GM19452 (cell line): Measurements from ENCODE around the gene PCCB.
"Not testable (repeated sequence)": the region's sequence is repeated elsewhere in the genome, so short reads cannot be mapped to it uniquely, and the experiment has no call there.

Experiments used
- ATAC-seq: cut with Tn5 transposase; IDR thresholded peaks from one replicate; pipeline ENCODE4 v1.9.1; 2021; ENCODE audit not compliant: unreplicated experiment

Gene PCCB

GRCh38 chr3:136250059-136250902 is at the start of gene PCCB:
TSS of gene PCCB (plus strand) at chr3:136250340. CDS start at chr3:136250376, 36 bp downstream.
- ATAC-seq, result peak; percentile 98

- no peak for ATAC-seq
Observed at GRCh38 chr3:136207489-136208115, 42.5 kb upstream of the PCCB start.

- no peak for ATAC-seq
Observed at GRCh38 chr3:136209921-136210320, 40.2 kb upstream of the PCCB start.

- ATAC-seq, result no peak
Observed at GRCh38 chr3:136211547-136211946, 38.6 kb upstream of the PCCB start.

- not testable (repeated sequence) for ATAC-seq
Observed at GRCh38 chr3:136222746-136223145, 27.4 kb upstream of the PCCB start.

- no peak for ATAC-seq
Observed at GRCh38 chr3:136232413-136232812, 17.7 kb upstream of the PCCB start.

- no peak for ATAC-seq
Observed at GRCh38 chr3:136235545-136235944, 14.6 kb upstream of the PCCB start.

- ATAC-seq, result no peak
Observed at GRCh38 chr3:136236109-136236508, 14.0 kb upstream of the PCCB start.

- ATAC-seq, result no peak
Observed at GRCh38 chr3:136237103-136237502, 13.0 kb upstream of the PCCB start.

- no peak for ATAC-seq
Observed at GRCh38 chr3:136237961-136238649, 12.0 kb upstream of the PCCB start.

GRCh38 chr3:136239094-136239493 is 11.0 kb upstream of the PCCB start:
- ATAC-seq, result no peak

GRCh38 chr3:136245691-136246090 is 4.4 kb upstream of the PCCB start:
- no peak for ATAC-seq

- ATAC-seq, result no peak
Observed at GRCh38 chr3:136247436-136247835, 2.7 kb upstream of the PCCB start.

- ATAC-seq, result no peak
Observed at GRCh38 chr3:136247855-136248590, 2.1 kb upstream of the PCCB start.

GRCh38 chr3:136249091-136249490 is 1.0 kb upstream of the PCCB start:
- ATAC-seq, result no peak

GRCh38 chr3:136249593-136249992 is 547 bp upstream of the PCCB start:
- no peak for ATAC-seq

GRCh38 chr3:136250903-136251460 is 842 bp downstream of the PCCB start:
- peak; percentile 14 for ATAC-seq

- ATAC-seq, result no peak
Observed at GRCh38 chr3:136251511-136251910, 1.4 kb downstream of the PCCB start.

- ATAC-seq, result no peak
Observed at GRCh38 chr3:136255672-136256406, 5.7 kb downstream of the PCCB start.

- no peak for ATAC-seq
Observed at GRCh38 chr3:136258199-136258598, 8.1 kb downstream of the PCCB start.
